Measurements from ENCODE around the gene ST7.

Gene ST7

GRCh38 chr7:116979430-116979829 lies 26.1 kb downstream of the ST7 start:
- no peak for DNase-seq

- DNase-seq, result no peak
Observed at GRCh38 chr7:116980354-116980753, 27.1 kb downstream of the ST7 start.

GRCh38 chr7:116981939-116982338 lies 28.6 kb downstream of the ST7 start:
- DNase-seq, result no peak

GRCh38 chr7:116984511-116984910 lies 31.2 kb downstream of the ST7 start:
- DNase-seq, result no peak

GRCh38 chr7:116984917-116985316 lies 31.6 kb downstream of the ST7 start:
- DNase-seq, result no peak

DNA sequence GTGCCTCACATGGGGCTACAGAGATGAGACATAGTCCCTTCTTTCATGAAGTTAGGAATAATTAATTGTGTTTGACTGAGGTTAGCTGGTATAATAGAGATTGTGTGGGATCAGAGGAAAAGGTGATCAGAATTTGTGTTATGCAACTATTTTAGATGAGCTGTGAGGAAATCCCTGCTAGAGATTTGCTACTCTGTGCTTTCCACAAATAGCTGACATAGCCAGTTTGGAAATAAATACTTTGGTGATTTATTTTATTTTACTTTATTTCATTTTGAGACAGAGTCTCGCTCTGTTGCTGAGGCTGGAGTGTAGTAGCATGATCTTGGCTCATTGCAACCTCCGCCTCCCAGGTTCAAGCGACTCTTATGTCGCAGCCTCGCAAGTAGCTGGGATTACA lies 32.3 kb downstream of the ST7 start:
- no peak for DNase-seq

DNA sequence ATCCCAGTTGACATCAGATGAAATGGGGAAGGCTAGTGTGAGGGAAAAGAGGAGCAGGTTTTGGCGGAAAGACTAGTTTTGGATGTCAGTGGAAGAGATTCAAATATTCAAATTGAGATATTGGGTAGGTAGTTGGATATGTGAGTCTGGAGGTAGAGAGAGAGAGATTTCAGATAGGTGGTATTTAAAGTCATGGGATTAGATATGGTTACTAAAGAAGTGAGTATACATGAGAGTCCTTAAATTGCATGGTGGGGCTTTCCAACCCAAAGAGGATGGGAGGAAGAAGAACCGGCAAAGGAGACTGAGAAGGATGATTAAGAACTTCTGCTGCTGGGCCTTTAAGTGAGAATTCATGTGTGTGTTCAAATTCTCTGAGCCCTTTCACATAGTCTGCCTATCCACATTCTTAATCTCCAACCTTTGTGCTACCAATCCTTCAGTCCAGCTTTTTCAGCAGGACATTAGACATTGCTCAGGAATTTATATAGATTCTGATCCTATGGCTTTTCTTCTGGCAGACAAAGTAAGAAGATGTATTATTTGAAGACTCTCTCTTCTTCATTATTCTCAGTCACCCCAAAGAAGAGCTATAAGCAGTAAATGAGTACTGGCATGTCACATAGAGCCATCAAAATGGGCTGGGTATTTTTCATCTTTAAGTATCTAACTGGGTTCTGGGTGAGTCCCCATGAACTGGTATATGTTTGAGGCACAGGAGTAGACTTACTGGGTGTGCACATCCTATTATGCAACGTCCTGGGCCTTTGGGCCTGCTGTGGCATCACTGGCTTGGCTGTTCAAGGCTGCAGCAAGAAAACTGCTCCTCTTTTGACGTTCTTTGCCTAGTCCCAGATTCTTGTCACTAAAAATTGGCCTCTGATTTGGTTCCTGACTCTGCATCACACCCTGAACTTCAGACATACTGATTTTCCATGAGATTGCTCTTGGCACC lies 33.6 kb downstream of the ST7 start:
- DNase-seq, result no peak

GRCh38 chr7:116988363-116988989 lies 35.2 kb downstream of the ST7 start:
- no peak for DNase-seq

DNA sequence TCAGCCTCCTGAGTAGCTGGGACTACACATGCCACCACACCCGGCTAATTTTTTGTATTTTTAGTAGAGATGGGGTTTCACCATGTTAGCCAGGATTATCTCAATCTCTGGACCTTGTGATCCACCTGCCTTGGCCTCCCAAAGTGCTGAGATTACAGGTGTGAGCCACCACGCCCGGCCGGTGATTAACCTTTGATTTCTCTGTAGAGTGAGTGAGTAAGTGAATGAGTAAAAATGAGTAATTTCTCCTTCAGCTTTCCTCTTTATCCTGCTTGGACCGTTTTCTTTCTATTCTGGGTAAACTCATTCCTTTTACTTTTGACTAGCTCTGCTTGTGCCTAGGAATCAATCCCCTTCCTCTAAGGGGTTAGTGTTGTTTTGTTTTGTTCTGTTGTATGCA lies 36.8 kb downstream of the ST7 start:
- DNase-seq, result no peak

- DNase-seq, result no peak
Observed at GRCh38 chr7:116991233-116991632, 37.9 kb downstream of the ST7 start.

GRCh38 chr7:116994611-116995010 lies 41.3 kb downstream of the ST7 start:
- DNase-seq, result no peak

GRCh38 chr7:116997972-116998371 lies 44.7 kb downstream of the ST7 start:
- no peak for DNase-seq

GRCh38 chr7:116998567-116999175 lies 45.4 kb downstream of the ST7 start:
- no peak for DNase-seq

- DNase-seq, result no peak
Observed at GRCh38 chr7:116999311-116999710, 46.0 kb downstream of the ST7 start.

DNA sequence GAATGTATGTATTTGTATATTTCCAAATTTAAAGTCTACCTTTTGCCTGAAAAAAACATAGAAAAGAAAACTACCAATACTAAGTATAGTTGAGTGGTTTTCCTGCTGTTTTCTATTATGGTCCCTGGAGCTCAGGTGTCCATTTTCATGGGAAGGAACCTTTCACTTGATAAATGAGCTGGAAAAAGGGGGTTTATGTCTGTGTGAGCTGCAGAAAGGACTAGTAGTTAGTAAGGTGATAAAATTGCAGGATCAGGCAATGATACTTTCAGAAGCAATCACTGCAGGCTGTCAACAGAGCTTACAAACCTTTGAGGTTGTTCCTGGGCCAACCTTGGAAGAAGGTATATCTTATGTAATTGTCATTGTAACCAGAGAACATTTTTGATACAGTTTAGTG lies 48.0 kb downstream of the ST7 start:
- DNase-seq, result no peak

DNA sequence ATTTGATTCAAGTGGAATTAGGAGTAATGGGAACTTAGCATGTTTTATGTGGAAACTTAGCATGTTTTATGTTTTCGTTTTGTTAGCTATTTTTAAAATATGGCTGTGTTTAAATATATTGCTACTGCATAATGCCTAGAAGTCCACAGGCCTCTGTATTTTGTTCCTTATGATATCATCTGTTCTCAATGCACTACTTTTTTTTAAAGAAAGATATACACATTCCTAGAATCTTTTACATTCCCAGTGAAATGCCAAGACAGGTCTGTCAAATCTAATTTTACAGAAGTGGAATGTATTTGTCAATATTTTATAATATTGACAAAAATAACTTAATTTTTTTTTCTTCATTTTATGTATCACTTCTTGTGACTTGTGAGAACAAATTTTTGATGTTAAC lies 51.6 kb downstream of the ST7 start:
- DNase-seq, result no peak

- DNase-seq, result no peak
Observed at GRCh38 chr7:117005449-117005848, 52.1 kb downstream of the ST7 start.

- DNase-seq, result no peak
Observed at GRCh38 chr7:117006907-117007684, 53.8 kb downstream of the ST7 start.

DNA sequence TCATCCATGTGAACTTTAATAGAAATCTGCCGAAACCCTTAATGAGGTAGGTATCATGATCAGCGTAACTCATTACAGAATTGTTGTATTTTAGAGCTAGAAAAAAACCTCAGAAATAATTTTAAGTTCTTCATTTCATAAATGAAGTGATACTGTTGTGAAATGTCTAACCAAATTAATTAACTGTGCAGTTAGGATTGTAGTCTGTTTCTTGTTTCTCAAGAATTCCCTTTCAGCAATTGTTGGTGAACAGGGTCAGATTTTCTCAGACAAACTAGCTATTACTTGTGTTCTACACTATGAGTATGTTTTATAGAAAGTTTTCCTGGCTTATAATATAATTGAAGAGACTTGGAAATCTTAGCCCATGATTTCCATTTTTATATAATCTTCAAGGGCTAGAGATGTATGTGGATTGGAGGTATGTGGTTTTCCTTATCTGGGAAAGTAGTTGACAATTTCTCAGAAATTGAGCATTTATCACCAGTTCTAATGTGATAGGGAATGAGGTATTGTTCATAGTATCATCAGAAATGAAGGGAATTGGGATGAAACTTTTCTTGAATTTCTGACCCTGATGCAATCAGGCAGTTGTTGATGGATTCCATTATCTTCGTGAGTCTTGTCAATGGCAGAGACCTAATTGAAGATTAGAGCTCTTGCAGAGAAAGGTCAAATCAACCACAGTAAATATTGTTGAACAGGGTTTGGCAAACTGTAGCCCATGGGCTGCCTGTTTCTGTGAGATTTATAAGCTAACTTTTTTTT lies 55.0 kb downstream of the ST7 start:
- no peak for DNase-seq

DNA sequence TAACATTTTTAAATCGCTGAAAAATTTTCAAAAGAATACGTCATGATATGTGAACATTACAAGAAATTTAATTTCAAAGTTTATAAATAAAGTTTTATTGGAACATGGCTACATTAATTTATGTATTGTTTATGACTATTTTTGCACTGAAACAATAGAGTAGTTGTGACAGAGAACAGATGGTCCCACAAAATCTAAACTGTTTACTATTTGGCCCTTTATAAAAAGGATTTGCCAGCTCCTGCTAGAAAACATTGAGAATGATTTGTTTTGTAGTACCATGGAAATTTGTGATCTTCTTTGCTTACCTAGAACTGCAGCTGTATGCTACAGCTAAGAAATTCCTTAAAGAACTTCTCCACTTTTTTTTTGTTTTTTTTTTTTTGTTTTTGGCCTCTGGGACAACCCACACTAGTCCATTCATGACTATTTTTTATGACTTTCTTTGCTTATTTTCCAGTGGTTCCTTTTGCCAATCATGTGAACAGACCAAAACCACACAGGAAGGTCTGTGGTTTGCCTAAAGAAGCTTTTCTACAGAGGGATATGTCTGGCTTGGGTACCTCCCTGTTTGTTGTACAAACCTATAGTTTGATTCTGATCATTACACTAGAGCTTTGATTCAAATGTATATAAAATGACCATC lies 55.7 kb downstream of the ST7 start:
- DNase-seq, result no peak

GRCh38 chr7:117009705-117010361 lies 56.5 kb downstream of the ST7 start:
- DNase-seq, result no peak
